B cell (primary cell): ENCODE data around the gene FMNL1. TPM values are rescaled to one million over a fixed set of nuclear protein-coding genes. Genes with fewer than 3 reads are reported as not detected.
A peak's percentile ranks its signal among the peaks of the same experiment; 100 is the strongest.

ENCODE experiments used
- ATAC-seq: fragments of 200-7000 bp; cut with Tn5 transposase; one replicate; pipeline ENCODE4 v1.10.0; 2021; ENCODE audit warnings: low read depth, mild to moderate bottlenecking, moderate number of reproducible peaks, moderate library complexity
- CTCF ChIA-PET: fragments of 350-600 bp; sonication (Branson Sonifier 250); formaldehyde crosslinking; loops from one replicate; lab custom pipeline; 2021; ENCODE audit warnings: antibody characterized with exemption, inconsistent platforms; lab: Charles Lee
- POLR2A ChIA-PET: fragments of 350-600 bp; sonication (Branson Sonifier 250); formaldehyde crosslinking; loops from one replicate; lab custom pipeline; 2021; ENCODE audit warnings: antibody characterized with exemption; lab: Charles Lee
- DNase-seq: peaks from one replicate; pipeline ENCODE4 v3.0.0; 2013
- H2AFZ ChIP-seq: 2 replicates; pipeline ENCODE4 v1.6.1; 2012; ENCODE audit warnings: mild to moderate bottlenecking, low read depth, low read length; ENCODE audit not compliant: insufficient read depth, poor library complexity, severe bottlenecking
- H3K27ac ChIP-seq, 2 donors: 1 replicate in 1 of 2; 2 replicates in 1 of 2; pipeline ENCODE4 v1.5.1; 2012 to 2013; ENCODE audit warnings: low read length in 2 of 2, mild to moderate bottlenecking in 2 of 2, moderate library complexity in 1 of 2
- H3K27me3 ChIP-seq, 4 experiments: fragments of 200-600 bp in 1 of 4; sonication (generic) in 1 of 4; replicated peaks in 1 of 4; 1 replicate in 2 of 4; 2 replicates in 2 of 4; pipeline versions ENCODE4 v1.6.1 to v1.7.0; 2013 to 2016; ENCODE audit warnings: low read length in 3 of 4, mild to moderate bottlenecking in 2 of 4, mixed read lengths in 1 of 4, moderate library complexity in 1 of 4; ENCODE audit not compliant: insufficient read depth in 4 of 4, control insufficient read depth in 3 of 4; ENCODE audit errors: control extremely low read depth in 1 of 4
- H3K36me3 ChIP-seq, 2 experiments: replicated peaks in 1 of 2; 1 replicate in 1 of 2; 2 replicates in 1 of 2; pipeline versions ENCODE4 v1.6.1 to v1.7.1; 2013; ENCODE audit warnings: low read length in 1 of 2; ENCODE audit not compliant: insufficient read depth in 2 of 2, control insufficient read depth in 1 of 2; ENCODE audit errors: control extremely low read depth in 1 of 2, extremely low read depth in 1 of 2
- H3K4me1 ChIP-seq, 2 donors: fragments of 200-600 bp in 1 of 2; sonication (generic) in 1 of 2; 1 replicate in 1 of 2; 2 replicates in 1 of 2; pipeline versions ENCODE4 v1.5.1 to v1.6.1; 2013 to 2017; ENCODE audit warnings: low read length in 2 of 2; ENCODE audit not compliant: control insufficient read depth in 2 of 2, insufficient read depth in 2 of 2
- H3K4me2 ChIP-seq: replicated peaks from 2 replicates; pipeline ENCODE3; 2012; ENCODE audit warnings: mild to moderate bottlenecking, low read depth, low read length; ENCODE audit not compliant: poor library complexity, severe bottlenecking
- H3K4me3 ChIP-seq, 5 experiments: fragments of 200-600 bp in 1 of 5; sonication (generic) in 1 of 5; 1 replicate in 3 of 5; 2 replicates in 2 of 5; pipeline versions ENCODE4 v1.5.1 to v1.7.0; 2011 to 2016; ENCODE audit warnings: low read length in 4 of 5, mild to moderate bottlenecking in 4 of 5, low read depth in 2 of 5, control low read depth in 1 of 5, moderate library complexity in 1 of 5; ENCODE audit not compliant: insufficient read depth in 1 of 5; ENCODE audit errors: control extremely low read depth in 1 of 5, extremely low read depth in 1 of 5
- H3K79me2 ChIP-seq: fragments of 200-600 bp; sonication (generic); one replicate; pipeline ENCODE4 v1.6.0; 2016; ENCODE audit warnings: low read length; ENCODE audit not compliant: control insufficient read depth, insufficient read depth
- H3K9ac ChIP-seq: fragments of 200-600 bp; sonication (generic); 2 replicates; pipeline ENCODE4 v1.6.1; 2017; ENCODE audit warnings: mild to moderate bottlenecking, low read length, moderate library complexity
- H3K9me3 ChIP-seq, 3 donors: one replicate each; pipeline versions ENCODE4 v1.6.1 to v1.7.1; 2013; ENCODE audit warnings: low read length in 2 of 3; ENCODE audit not compliant: control insufficient read depth in 2 of 3, insufficient read depth in 1 of 3; ENCODE audit errors: control extremely low read depth in 1 of 3
- H4K20me1 ChIP-seq: 2 replicates; pipeline ENCODE4 v1.6.0; 2012; ENCODE audit warnings: mild to moderate bottlenecking, low read length; ENCODE audit not compliant: insufficient read depth, control insufficient read depth, poor library complexity, severe bottlenecking
- H3K27ac Mint-ChIP-seq: one replicate; pipeline ENCODE4 v1.8.0; 2021; ENCODE audit warnings: mixed read lengths
- H3K27me3 Mint-ChIP-seq: one replicate; pipeline ENCODE4 v1.8.0; 2021; ENCODE audit warnings: mixed read lengths
- H3K4me1 Mint-ChIP-seq: one replicate; pipeline ENCODE4 v1.8.0; 2021; ENCODE audit warnings: mixed read lengths
- H3K4me3 Mint-ChIP-seq: one replicate; pipeline ENCODE4 v1.8.0; 2021; ENCODE audit warnings: mixed read lengths
- H3K9me3 Mint-ChIP-seq: one replicate; pipeline ENCODE4 v1.8.0; 2022; ENCODE audit warnings: mixed read lengths; ENCODE audit not compliant: insufficient read depth
- EZH2 ChIP-seq: IDR thresholded peaks from 2 replicates; pipeline ENCODE4 v1.6.1; 2012; ENCODE audit warnings: borderline replicate concordance, low read depth, mild to moderate bottlenecking, moderate library complexity, low read length; ENCODE audit not compliant: insufficient read depth, poor library complexity, severe bottlenecking
- WGBS: methylation state at CpG from one replicate; pipeline ENCODE4 v1.1.5; 2013; ENCODE audit warnings: missing lambda C conversion rate; ENCODE audit not compliant: insufficient coverage; 5-methylcytosine and 5-hydroxymethylcytosine counted together
- intact Hi-C: fragments of 100-400 bp; cut with micrococcal nuclease; formaldehyde crosslinking; loops from one replicate; pipeline ENCODE4 v1.10.0; 2022
- polyA plus RNA-seq: library from polyadenylated mRNA; depleted of rRNA; stranded (reverse); fragments of >200 nt; gene quantifications from 2 replicates; pipeline ENCODE4 v1.2.3, GENCODE V29; 2012
- total RNA-seq, 2 donors: library from RNA; stranded (reverse); fragments of 120-200 nt in 1 of 2; gene quantifications; 1 replicate in 1 of 2; 2 replicates in 1 of 2; pipeline versions ENCODE4 v1.2.3 to v1.2.4, GENCODE V29; 2013 to 2022
- TF ChIP-seq, protein P1 (sequence below): fragments of 200-600 bp; IDR thresholded peaks from one replicate; pipeline ENCODE4 v1.8.0; 2022; ENCODE audit warnings: antibody characterized with exemption, mild to moderate bottlenecking

Gene FMNL1
- total and polyA plus RNA-seq, 2 donors (not counting 1 experiment from before 2014, with no cell fraction given), result 386 to 663 TPM

DNA sequence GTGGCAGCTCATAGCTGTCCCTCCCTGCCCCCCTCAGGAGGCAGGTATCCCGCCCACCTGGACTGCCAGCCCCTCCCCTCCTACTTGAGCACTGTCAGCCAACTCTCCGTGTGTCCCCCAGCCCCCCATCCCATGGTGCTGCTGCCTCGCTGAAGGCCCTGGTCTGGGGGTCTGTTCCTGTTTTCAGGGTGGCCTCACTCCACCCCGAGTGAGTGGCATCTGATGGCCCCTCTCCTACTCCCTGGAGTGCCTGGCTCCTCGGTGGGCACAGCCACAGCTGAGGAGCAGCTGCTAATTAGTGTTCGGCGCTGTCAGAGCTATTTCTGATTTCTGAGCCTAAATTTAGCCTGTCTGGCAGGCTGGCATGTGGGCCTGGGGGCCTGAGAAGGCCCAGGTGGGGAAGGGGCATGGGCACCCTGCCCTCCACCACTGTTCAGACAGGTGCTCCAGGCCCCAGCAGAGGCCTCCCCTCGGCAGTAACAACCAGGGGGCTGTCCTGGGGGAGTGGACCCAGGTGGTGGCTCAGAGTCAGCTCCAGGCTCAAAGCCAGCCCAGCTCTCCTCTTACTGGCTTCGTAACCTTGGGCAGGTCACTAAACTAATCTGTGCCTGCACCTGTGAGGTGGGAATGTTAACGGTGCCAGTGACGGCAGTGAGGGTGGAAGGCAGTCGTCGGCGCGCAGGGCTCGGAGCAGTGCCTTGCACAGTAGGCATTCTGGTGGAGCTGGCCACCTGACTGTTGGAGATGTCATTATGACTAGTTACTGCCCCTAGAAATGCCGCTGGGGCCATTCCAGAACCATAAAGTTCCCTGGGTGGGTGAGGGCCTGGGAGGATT, 6.5 kb downstream of the FMNL1 start:
- ChIA-PET CTCF (interaction anchor here (0.9 to 24.6 kb wide), 12 partner anchors 8 to 93 kb away, joined by 3 to 737 read pairs (median 10); partner anchors contain the start of genes ACBD4, FMNL1, HEXIM1 and MAP3K14), POLR2A (interaction anchor here (1.0 to 9.9 kb wide), 6 partner anchors 8 to 89 kb away, joined by 3 to 149 read pairs (median 13); partner anchors contain the start of genes FMNL1, HEXIM1, HEXIM2 and MAP3K14)
- intact Hi-C loops, result loop anchor here (1.0 to 2.0 kb wide), 2 partner anchors 67 to 79 kb away; partner anchors contain the start of genes HEXIM1 and HEXIM2
- Histone ChIP-seq H3K9me3 (no peaks in the 10 kb centered on the region), H3K4me2 (peak overlapping the region; percentile 92), H4K20me1 (peaks cover 24% of the 10 kb centered on the region), H3K79me2 (peaks cover 99% of the 10 kb centered on the region), H3K36me3 (peaks cover 3 to 27% of the 10 kb centered on the region in 2 experiments), H3K4me1 (peaks cover 78 to 91% of the 10 kb centered on the region in 2 donors), H3K4me3 (peak overlapping the region; percentile 8 to 96 (median 90)), H2AFZ (no peak overlapping the region), H3K9ac (peak overlapping the region; percentile 97), H3K27me3 (no peaks in the 10 kb centered on the region), H3K27ac (peak overlapping the region; percentile 99 to 100)
- peak overlapping the region; percentile 100 for H3K4me3 Mint-ChIP-seq
- H3K4me1 Mint-ChIP-seq, result peaks cover 96% of the 10 kb centered on the region
- TF ChIP-seq, protein P1, sequence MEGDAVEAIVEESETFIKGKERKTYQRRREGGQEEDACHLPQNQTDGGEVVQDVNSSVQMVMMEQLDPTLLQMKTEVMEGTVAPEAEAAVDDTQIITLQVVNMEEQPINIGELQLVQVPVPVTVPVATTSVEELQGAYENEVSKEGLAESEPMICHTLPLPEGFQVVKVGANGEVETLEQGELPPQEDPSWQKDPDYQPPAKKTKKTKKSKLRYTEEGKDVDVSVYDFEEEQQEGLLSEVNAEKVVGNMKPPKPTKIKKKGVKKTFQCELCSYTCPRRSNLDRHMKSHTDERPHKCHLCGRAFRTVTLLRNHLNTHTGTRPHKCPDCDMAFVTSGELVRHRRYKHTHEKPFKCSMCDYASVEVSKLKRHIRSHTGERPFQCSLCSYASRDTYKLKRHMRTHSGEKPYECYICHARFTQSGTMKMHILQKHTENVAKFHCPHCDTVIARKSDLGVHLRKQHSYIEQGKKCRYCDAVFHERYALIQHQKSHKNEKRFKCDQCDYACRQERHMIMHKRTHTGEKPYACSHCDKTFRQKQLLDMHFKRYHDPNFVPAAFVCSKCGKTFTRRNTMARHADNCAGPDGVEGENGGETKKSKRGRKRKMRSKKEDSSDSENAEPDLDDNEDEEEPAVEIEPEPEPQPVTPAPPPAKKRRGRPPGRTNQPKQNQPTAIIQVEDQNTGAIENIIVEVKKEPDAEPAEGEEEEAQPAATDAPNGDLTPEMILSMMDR, result no peak
- no peak for TF ChIP-seq EZH2
- DNase-seq (peak; percentile 52), ATAC-seq (no peak)
- H3K27ac Mint-ChIP-seq, result peak overlapping the region; percentile 99
- no peaks in the 10 kb centered on the region for H3K9me3 Mint-ChIP-seq
- H3K27me3 Mint-ChIP-seq, result no peaks in the 10 kb centered on the region
- 33% methylated on average over 14 of the region's 17 CpGs for WGBS
